ENCODE data around the gene P2RX3. TPM values are rescaled to one million over a fixed set of nuclear protein-coding genes. Genes with fewer than 3 reads are reported as not detected.

The P2RX3 gene
- total and polyA plus RNA-seq, 2 of the 8 experiments (the other 6 are each of a cell fraction or from before 2014, with no cell fraction given), result 0.45 to 0.47 TPM

DNA sequence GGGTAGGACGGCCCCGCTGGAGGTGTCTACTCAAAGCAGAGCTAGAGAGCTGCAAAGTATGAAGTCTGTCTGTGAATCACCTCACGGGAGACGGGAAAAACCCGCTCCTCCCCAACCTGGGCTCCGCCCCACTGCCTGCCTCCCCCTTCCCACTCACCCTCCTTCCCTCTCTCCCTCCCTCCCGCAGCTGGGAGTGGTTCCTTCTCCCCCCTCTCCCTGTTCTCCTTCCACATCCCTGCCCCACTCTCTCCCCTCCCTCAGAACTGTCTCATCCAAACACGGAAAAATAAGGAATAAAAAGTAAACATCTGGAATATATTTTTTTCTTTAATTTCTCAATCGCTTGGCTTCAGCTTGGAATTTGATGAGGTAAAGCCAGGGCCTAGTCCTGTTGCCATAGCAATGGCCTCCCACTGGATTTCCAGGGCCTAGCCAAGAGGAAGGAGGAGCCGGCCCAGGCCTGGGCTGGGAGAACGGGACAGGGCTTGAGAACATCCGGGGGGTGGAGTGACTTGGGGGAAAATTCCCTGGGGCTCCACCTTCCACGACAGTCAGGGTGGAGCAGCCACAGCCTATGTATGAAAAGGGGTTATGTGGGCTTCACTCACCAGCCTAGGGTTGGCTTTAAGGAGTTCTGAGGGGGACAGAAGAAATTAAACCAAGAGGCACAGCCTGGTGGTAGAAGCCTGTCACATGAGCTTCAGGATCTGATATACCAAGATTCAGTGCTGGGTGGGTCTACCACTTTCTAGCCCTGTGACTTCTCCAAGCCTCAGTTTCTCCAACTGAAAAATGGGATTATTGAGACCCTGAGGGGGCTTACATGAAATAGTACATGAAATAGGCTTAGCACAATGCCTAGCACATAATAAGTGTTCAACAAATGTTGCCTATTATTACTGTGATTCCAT, 15.6 kb upstream of the P2RX3 start:
- Histone ChIP-seq H2BK120ac (replicated peaks; ENCODE audit: low read depth, low read length) (no peak overlapping the region), H3K9ac (replicated peaks in 1 of 4; ENCODE audit: extremely low read depth in 1 of 4, low read depth in 3 of 4, low read length in 3 of 4) (peak overlapping the region in 1 of 4 experiments; percentile 8; a peak in 2 of 7 replicates), H4K20me1 (replicated peaks in 1 of 2; ENCODE audit: control insufficient read depth in 1 of 2, insufficient read depth in 2 of 2, low read length in 2 of 2) (peaks cover 3 to 8% of the 10 kb centered on the region in 2 experiments), H2BK12ac (ENCODE audit: low read depth, low read length) (no peak overlapping the region), H3K79me1 (ENCODE audit: low read depth, low read length) (peaks cover 21% of the 10 kb centered on the region), H2BK15ac (ENCODE audit: low read length) (no peak overlapping the region), H3K4me3 (ENCODE audit: extremely low read depth in 1 of 4, insufficient read depth in 2 of 4, low read depth in 3 of 4, low read length in 4 of 4) (peak overlapping the region in 3 of 4 experiments; percentile 85 to 90 (median 90); a peak in 4 of 8 replicates), H2AK5ac (ENCODE audit: low read depth, low read length) (0 out of 2 replicates have a peak overlapping the region, but pooled peaks have one; percentile 25), H2BK20ac (ENCODE audit: low read length) (no peak overlapping the region), H4K8ac (ENCODE audit: extremely low read depth, insufficient read depth, low read length) (no peak overlapping the region), H4K5ac (ENCODE audit: insufficient read length, low read depth, low read length) (no peak overlapping the region), H3K27ac (ENCODE audit: low read depth, low read length) (no peak overlapping the region), H3K79me2 (ENCODE audit: control insufficient read depth in 1 of 2, insufficient read depth in 2 of 2, low read length in 2 of 2) (peaks cover 8 to 43% of the 10 kb centered on the region in 2 experiments), H3K14ac (ENCODE audit: insufficient read length) (no peak overlapping the region), H3K23ac (ENCODE audit: insufficient read length) (no peak overlapping the region), H2BK5ac (ENCODE audit: low read depth, low read length) (peak overlapping the region; percentile 52; the same call in 1 of the 2 replicates), H2AFZ (ENCODE audit: low read length) (no peak overlapping the region), H3K23me2 (ENCODE audit: low read depth, low read length) (peaks cover 17% of the 10 kb centered on the region), H3K4ac (replicated peaks; ENCODE audit: insufficient read length, low read depth, low read length) (no peak overlapping the region), H3K9me3 (ENCODE audit: insufficient read depth in 2 of 2, low read depth in 1 of 2, low read length in 1 of 2) (no peaks in the 10 kb centered on the region), H3K4me1 (replicated peaks in 1 of 4; ENCODE audit: control insufficient read depth in 3 of 4, insufficient read depth in 4 of 4, low read length in 3 of 4) (peaks cover 0 to 24% (median 21%) of the 10 kb centered on the region in 4 experiments; a peak in 6 of 7 replicates), H3K18ac (ENCODE audit: extremely low read depth, low read length) (peak overlapping the region; percentile 62; the same call in 1 of the 2 replicates), H3K4me2 (ENCODE audit: insufficient read depth in 1 of 2, low read depth in 2 of 2, low read length in 2 of 2) (peak overlapping the region; percentile 74 to 78), H3K27me3 (replicated peaks in 1 of 4; ENCODE audit: control insufficient read depth in 3 of 4, extremely low read depth in 1 of 4, insufficient read depth in 3 of 4, low read length in 3 of 4) (no peaks in the 10 kb centered on the region), H4K91ac (replicated peaks; ENCODE audit: insufficient read length, low read length) (no peak overlapping the region), H3K36me3 (ENCODE audit: control insufficient read depth in 2 of 4, insufficient read depth in 4 of 4, low read length in 3 of 4) (peaks cover 14 to 52% (median 38%) of the 10 kb centered on the region in 4 experiments), H3K56ac (replicated peaks; ENCODE audit: insufficient read length, low read depth, low read length) (no peak overlapping the region)
- CTCF ChIA-PET (ENCODE audit: partially characterized antibody), result interaction anchor here (0.8 to 2.6 kb wide), 8 partner anchors 11 to 133 kb away, joined by 3 to 15 read pairs (median 4); no protein-coding TSS in a partner anchor
- FAIRE-seq, result no peak
- DNase-seq (ENCODE audit: low read depth in 1 of 2, low spot score in 2 of 2), result peak in 1 of 2 experiments; percentile 62
- TF ChIP-seq CBX5 (IDR thresholded peaks at IDR 0.05; ENCODE audit: low read depth, low read length) (no peak), SIN3A (conservative IDR thresholded peaks at IDR 0.05 in 1 of 2, IDR thresholded peaks at IDR 0.05 in 1 of 2; ENCODE audit: low read depth in 1 of 2, low read length in 2 of 2) (0 out of 4 replicates have a peak, but pooled peaks of 1 of the 2 experiments have one; percentile 43), CHD1 (IDR thresholded peaks at IDR 0.05; ENCODE audit: low read depth, low read length) (no peak), SP2 (IDR thresholded peaks at IDR 0.05; ENCODE audit: low read length) (no peak), CREB1 (IDR thresholded peaks at IDR 0.05) (0 out of 2 replicates have a peak, but pooled peaks have one; percentile 14)
- 35% methylated on average over 7 of the region's 13 CpGs; no CpG with 5 or more reads in 1 of the 2 experiments for WGBS, 2 experiments (ENCODE audit: extremely low coverage in 1 of 2, insufficient coverage in 1 of 2, insufficient read length in 1 of 2, insufficient replicate concordance in 2 of 2, low coverage in 1 of 2, low lambda C conversion rate in 2 of 2, missing lambda C conversion rate in 1 of 2)
- POLR2A ChIA-PET (ENCODE audit: partially characterized antibody), result interaction anchor here (0.9 to 45.7 kb wide), 9 partner anchors 2 to 215 kb away, joined by 3 to 1279 read pairs (median 4); partner anchors contain the start of genes P2RX3, SSRP1 and TNKS1BP1

All from H1 (cell line).